Testis (tissue), 3 donors: ENCODE results near the gene PXDN. TPM values are rescaled to one million over a fixed set of nuclear protein-coding genes. Genes with fewer than 3 reads are reported as not detected.
"Not testable (repeated sequence)": the region's sequence is repeated elsewhere in the genome, so short reads cannot be mapped to it uniquely, and the experiment has no call there.

Experiments used
- DNase-seq: peaks from one replicate; pipeline ENCODE4 v3.0.0-alpha.2; 2019
- H3K27ac ChIP-seq, 2 donors: fragments of 200-600 bp; sonication (generic); one replicate each; pipeline ENCODE4 v1.5.1; 2019
- H3K27me3 ChIP-seq: fragments of 200-600 bp; sonication (generic); one replicate; pipeline ENCODE4 v1.5.1; 2019
- H3K36me3 ChIP-seq: fragments of 200-600 bp; sonication (generic); one replicate; pipeline ENCODE4 v1.5.1; 2017; ENCODE audit warnings: low read depth; ENCODE audit errors: missing control alignments
- H3K4me1 ChIP-seq: fragments of 200-600 bp; sonication (generic); one replicate; pipeline ENCODE4 v1.5.1; 2019
- H3K4me3 ChIP-seq, 2 donors: fragments of 200-600 bp; sonication (generic); one replicate each; pipeline ENCODE4 v1.5.1; 2017 to 2019
- H3K9me3 ChIP-seq: fragments of 200-600 bp; sonication (generic); one replicate; pipeline ENCODE4 v1.5.1; 2017
- CTCF ChIP-seq, 3 experiments: fragments of 450-650 bp in 2 of 3; fragments of 200-600 bp in 1 of 3; sonication (generic) in 1 of 3; IDR thresholded peaks; one replicate each; pipeline ENCODE4 v1.5.1; 2016 to 2019; ENCODE audit warnings: antibody characterized with exemption in 3 of 3, mild to moderate bottlenecking in 2 of 3, moderate library complexity in 1 of 3
- POLR2A ChIP-seq: fragments of 450-650 bp; IDR thresholded peaks from one replicate; pipeline ENCODE4 v1.6.1; 2017; ENCODE audit warnings: antibody characterized with exemption, mild to moderate bottlenecking, moderate library complexity
- WGBS, 2 donors: methylation state at CpG; one replicate each; pipeline ENCODE4 v1.1.5; 2018; 5-methylcytosine and 5-hydroxymethylcytosine counted together
- intact Hi-C: fragments of 100-400 bp; cut with DNase I; formaldehyde crosslinking; loops from one replicate; pipeline ENCODE4 v1.15.1; 2023; ENCODE audit warnings: low total_unique reads
- polyA plus RNA-seq: library from polyadenylated mRNA; stranded (reverse); fragments of 350-450 nt; fragmentation: Illumina TruSeq; extraction: RNeasy Lipid Tissue Mini Kit (QIAGEN cat#74804); gene quantifications from one replicate; pipeline ENCODE4 v1.2.3, GENCODE V29; 2014; ENCODE audit warnings: low read depth, low replicate concordance; ENCODE audit not compliant: insufficient read depth
- total RNA-seq, 2 donors: library from RNA; depleted of rRNA; stranded (reverse); fragments of >200 nt; gene quantifications; one replicate each; pipeline ENCODE4 v1.2.3, GENCODE V29; 2016

The PXDN gene
- total and polyA plus RNA-seq, 3 donors from 2014 or later = 26.7 to 41.8 (median 33.8) TPM

DNA sequence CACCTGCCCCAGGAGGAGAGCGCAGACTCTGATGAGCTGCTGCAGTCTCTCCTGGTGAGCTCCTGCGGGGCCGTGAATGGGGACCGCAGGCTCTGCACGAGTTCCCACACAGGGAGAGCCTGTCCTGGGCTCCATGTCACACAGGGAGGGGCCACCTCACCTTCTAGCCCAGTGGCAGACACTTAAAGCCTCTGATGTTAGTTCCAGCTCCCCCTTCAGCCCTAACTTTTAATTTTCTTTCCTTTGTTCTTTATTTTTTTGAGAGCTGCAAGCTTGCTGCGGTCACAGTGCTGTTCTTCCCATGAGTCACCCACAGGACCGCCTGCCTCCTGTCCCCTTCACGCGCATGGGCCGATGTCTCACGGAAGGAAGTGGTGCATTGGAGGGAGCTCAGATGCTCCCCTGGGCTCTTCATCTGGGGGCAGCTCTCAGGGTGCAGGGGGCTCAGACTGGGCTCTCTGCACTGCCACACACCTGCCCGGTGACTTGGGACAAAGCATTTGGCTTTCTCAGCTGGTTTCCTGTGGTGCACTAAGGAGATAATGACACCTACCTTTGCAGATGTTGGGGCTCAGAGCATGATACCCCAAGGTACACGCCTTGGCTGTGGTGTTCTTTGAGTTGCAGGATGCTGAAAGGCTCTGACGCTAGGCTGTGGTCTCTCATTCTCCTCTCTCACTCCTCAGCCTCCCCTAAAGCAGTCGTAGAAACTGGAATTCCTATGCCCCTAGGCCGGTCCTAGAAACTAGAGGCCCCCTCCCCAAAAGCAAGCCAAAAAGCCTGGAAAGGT lies 37.2 kb upstream of the PXDN start:
- 82 to 88% methylated on average over 12 to 16 of the region's 16 CpGs for WGBS, 2 donors
- Histone ChIP-seq H3K4me1 (no peaks in the 10 kb centered on the region), H3K9me3 (no peaks in the 10 kb centered on the region), H3K4me3 (no peak overlapping the region), H3K27ac (no peak overlapping the region), H3K36me3 (no peaks in the 10 kb centered on the region), H3K27me3 (no peaks in the 10 kb centered on the region)
- intact Hi-C loops = no loop called here
- no peak for DNase-seq
- TF ChIP-seq POLR2A = no peak
- no peak for TF ChIP-seq CTCF (IDR thresholded peaks at IDR 0.05)

DNA sequence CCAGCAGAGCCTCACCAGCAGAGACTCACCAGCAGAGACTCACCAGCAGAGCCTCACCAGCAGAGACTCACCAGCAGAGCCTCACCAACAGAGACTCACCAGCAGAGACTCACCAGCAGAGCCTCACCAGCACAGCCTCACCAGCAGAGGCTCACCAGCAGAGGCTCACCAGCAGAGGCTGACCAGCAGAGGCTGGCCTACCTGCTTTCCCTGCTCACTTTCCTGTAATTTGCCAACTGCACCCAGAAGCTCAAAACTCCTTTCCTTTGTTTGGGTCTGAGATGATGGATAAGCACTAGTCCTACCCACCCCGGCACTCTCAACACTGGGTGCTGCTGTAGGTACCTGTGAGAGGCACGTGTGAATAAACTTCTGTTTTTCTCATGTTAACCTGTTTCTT lies 36.4 kb upstream of the PXDN start:
- Histone ChIP-seq H3K4me1 (no peaks in the 10 kb centered on the region), H3K9me3 (no peaks in the 10 kb centered on the region), H3K4me3 (no peak overlapping the region), H3K27ac (no peak overlapping the region), H3K27me3 (no peaks in the 10 kb centered on the region), H3K36me3 (no peaks in the 10 kb centered on the region)
- no peak for DNase-seq
- no peak for TF ChIP-seq POLR2A
- no peak for TF ChIP-seq CTCF (IDR thresholded peaks at IDR 0.05)
- 86 to 94% methylated on average over 2 of the region's 2 CpGs for WGBS, 2 donors
- intact Hi-C loops = no loop called here

GRCh38 chr2:1780054-1780453 lies 35.7 kb upstream of the PXDN start:
- H3K36me3 ChIP-seq, intact Hi-C loops, H3K4me3 ChIP-seq, DNase-seq, H3K27me3 ChIP-seq, H3K4me1 ChIP-seq, H3K9me3 ChIP-seq, H3K27ac ChIP-seq: not testable (repeated sequence)

GRCh38 chr2:1778566-1778965 lies 34.3 kb upstream of the PXDN start:
- intact Hi-C loops = no loop called here
- no peaks in the 10 kb centered on the region for H3K36me3 ChIP-seq
- H3K4me3 ChIP-seq = no peak overlapping the region
- H3K27me3 ChIP-seq = no peaks in the 10 kb centered on the region
- 60 to 74% methylated on average over 4 of the region's 4 CpGs for WGBS, 2 donors
- TF ChIP-seq POLR2A (no peak), CTCF (IDR thresholded peaks at IDR 0.05) (no peak)
- no peaks in the 10 kb centered on the region for H3K4me1 ChIP-seq
- no peak overlapping the region for H3K27ac ChIP-seq
- DNase-seq = no peak
- H3K9me3 ChIP-seq = no peaks in the 10 kb centered on the region

- H3K4me1 ChIP-seq = no peaks in the 10 kb centered on the region
- no peaks in the 10 kb centered on the region for H3K9me3 ChIP-seq
- no peak for TF ChIP-seq POLR2A
- no peak for TF ChIP-seq CTCF (IDR thresholded peaks at IDR 0.05)
- H3K36me3 ChIP-seq = no peaks in the 10 kb centered on the region
- intact Hi-C loops = no loop called here
- DNase-seq = no peak
- 87 to 97% methylated on average over 5 of the region's 5 CpGs for WGBS, 2 donors
- H3K27me3 ChIP-seq = no peaks in the 10 kb centered on the region
- no peak overlapping the region for H3K27ac ChIP-seq
- no peak overlapping the region for H3K4me3 ChIP-seq
These were observed 33.5 kb upstream of the PXDN start for GRCh38 chr2:1777781-1778180.
